HS-27A (cell line): ENCODE measurements around the gene CACNA1G.

Source experiments
- DNase-seq: peaks from one replicate; pipeline ENCODE4 v3.0.0-alpha.2; 2012; ENCODE audit warnings: low read depth, missing footprints

CACNA1G gene

DNA sequence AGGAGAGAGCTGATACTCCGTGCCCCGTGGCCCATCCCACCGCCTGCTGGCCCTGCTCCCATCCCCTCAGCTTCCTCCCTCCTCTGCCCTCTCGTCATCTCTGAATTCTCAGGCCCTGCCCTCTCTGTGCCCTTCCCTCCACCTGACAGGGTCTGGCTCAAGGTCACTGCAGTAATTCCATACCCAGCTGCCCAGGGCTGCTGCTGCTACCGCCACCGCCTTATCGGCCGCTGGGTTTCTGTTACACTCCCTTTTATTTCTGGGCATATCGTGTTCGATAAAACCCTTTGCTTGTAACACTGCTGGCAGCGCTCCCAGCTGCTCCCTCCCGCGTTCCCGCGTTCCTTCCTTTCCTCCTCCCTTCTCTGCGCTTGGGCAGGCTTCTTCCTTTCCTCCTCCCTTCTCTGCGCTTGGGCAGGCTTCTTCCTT is 26.8 kb upstream of the CACNA1G start:
- DNase-seq: no peak

DNA sequence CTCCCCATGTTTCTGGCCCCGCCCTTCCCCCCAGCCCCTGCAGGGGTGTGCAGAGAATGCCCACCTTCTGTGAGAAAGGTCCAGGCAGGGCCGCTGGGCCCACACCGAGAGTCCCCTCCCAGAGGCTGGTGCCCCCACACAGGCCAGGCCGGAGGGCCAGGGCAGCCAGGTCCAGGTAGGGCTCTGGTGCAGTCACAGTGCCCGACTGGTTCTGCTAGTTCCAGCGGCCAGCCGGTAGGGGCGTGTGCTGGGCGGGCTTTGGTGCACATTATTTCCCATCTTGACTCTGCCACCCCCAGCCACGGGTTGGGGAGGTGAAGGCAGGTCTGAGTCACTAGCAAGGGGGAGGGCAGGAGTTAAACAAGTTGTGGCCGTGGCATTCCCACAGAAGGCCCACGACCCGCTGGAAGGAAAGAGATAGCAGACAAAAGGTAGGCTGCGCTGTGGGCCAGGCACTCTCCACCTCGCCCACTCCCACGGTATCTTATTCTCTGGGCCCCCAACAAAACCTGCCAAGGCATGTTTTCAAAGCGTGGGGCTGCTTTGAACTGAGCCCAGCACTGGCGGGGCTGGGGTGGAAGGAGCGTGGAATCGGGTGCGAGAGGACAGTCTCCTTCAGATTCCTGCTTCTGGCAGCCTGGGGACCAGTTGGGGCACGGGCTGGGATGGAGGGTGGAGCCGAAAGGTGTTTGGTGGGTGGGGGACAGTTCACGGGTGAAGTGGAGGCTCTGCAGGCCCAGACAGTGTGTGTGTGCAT is 26.1 kb upstream of the CACNA1G start:
- DNase-seq: no peak

DNA sequence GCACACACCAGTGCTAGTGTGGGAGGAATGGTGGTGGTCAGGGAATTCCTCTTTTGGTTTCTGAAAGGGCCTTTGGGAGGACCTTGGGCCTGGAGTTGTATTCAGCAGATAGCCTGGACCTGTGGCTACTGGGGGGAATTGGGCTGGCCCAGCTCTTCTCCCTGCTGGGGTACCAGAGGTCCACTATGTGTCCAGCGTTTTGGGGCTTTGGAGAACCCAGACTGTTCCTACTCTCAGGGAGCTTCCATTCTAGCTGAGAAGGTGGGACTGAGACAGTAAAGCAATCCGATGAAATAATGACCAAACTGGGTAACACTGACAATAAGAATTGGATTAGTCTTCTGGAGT is 25.6 kb upstream of the CACNA1G start:
- DNase-seq: no peak

DNA sequence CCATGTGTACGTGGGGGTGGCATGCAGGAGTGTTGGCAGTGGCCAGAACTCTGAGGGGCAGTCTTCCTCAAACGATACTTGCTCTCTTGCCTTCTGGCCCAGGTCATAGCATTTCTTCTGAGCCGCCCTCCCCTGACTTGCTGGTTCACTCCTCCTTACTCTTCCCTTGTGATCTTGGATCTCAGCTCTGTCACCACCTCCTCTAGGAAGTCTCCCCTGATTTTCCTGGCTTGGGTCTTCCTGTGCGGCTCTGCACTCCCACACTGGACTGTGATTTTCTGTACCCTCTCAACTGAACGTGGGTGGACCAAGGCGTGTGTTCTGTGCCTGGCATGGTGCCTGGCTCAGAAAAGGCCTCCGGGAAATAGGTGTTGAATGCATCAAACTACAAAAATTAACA is 25.1 kb upstream of the CACNA1G start:
- no peak for DNase-seq

DNA sequence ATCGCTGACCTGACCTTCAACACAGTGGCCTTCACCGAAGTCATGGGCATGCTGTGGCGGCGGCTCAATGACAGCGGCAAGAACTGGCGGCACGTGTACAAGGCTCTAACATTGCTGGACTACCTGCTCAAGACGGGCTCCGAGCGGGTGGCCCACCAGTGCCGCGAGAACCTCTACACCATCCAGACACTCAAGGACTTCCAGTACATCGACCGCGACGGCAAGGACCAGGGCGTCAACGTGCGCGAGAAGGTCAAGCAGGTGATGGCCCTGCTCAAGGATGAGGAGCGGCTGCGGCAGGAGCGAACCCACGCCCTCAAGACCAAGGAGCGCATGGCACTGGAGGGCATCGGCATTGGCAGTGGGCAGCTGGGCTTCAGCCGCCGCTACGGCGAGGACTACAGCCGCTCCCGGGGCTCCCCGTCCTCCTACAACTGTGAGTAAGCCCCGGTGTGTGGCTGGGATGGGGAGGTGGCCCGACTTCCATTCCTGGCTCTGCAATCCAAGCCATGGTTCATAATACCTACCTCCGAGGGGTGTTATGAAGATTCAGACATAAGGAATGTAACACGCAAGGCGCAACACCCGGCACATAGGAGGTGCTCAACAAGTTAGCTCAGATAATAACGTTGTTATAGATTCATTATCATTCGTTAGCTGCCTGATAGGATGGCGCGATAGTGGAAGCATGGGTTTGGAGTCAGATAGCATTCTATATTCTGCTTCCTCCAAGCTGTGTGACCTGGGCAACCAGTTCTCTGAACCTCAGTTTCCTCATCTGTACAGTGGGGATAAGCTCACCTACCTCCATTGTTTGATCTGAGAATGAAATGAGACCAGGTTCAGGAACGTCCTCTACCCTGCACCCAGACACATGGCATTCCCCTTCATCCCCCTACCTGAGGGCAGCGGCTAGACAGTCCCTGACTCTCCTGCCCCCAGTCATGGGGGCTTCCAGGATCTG is 23.6 kb upstream of the CACNA1G start:
- no peak for DNase-seq

DNA sequence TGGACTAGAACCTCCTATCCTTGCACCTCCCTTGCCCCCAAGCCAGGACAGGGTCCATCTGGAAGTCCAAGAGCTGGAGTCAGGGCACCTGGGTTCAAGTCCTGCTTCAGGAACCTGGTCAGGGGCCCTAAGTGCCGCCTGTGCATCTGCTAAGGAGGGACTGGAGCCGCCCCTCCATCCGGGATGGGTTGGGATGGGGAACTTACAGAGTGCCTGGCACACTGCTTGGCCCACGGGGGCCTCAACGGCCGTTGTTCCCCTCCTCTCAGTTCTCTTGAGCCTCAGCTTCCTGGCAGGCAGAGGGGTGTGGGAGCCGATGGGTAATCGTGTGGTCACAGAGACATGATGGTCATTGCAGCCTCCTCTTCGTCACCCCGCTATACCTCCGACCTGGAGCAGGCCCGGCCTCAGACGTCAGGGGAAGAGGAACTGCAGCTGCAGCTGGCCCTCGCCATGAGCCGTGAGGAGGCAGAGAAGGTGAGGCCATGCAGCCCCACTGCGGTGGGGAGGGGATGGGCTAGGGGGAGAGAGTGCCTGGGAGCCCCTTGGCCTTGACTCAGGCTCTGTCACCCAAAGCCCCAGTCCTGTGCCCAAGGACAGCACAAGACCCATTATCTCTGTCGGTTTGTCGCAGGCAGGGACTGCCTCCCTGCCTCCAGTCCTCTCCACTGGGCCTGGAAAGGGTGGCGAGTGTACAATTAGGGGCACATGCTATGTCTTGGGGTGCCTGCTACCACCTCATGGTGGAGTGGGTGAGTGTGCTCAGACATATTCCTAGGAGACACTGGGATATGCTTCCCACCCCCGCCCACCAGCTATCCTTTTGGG is 22.6 kb upstream of the CACNA1G start:
- no peak for DNase-seq

DNA sequence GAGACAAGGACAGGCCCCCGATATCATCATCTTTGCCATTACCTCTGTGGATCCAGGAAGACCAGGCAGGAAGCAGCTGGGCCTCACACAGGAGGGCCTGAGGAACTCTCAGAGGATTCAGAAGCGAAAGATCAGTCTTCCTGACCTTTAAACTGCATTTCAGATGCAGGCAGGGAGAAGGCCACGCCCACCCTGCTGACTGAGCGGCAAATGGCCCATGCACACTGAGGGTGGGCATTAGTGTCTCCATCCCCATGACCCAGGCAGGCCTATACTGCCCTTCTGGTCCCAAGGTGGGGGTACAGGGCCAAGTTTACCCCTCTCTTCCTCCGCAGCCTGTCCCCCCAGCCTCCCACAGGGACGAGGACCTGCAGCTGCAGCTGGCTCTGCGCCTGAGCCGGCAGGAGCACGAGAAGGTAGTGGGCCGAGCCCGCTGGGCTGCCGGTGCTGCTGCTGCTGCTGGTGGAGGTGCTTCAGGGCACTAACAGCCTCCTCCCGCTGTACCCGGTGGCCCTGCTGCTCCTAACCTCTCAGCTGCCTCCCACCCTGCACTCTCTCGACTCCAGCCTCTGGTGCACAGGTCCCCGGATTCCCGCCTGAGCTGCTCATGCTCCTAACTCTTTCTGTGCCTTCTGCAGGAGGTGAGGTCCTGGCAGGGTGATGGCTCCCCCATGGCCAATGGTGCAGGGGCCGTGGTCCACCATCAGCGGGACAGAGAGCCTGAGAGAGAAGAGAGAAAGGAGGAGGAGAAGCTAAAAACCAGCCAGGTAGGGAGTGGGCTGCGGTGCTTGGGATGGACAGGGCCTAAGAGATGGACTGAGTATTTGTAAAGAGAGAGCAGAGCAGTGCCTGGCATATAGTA is 21.7 kb upstream of the CACNA1G start:
- DNase-seq: no peak

DNA sequence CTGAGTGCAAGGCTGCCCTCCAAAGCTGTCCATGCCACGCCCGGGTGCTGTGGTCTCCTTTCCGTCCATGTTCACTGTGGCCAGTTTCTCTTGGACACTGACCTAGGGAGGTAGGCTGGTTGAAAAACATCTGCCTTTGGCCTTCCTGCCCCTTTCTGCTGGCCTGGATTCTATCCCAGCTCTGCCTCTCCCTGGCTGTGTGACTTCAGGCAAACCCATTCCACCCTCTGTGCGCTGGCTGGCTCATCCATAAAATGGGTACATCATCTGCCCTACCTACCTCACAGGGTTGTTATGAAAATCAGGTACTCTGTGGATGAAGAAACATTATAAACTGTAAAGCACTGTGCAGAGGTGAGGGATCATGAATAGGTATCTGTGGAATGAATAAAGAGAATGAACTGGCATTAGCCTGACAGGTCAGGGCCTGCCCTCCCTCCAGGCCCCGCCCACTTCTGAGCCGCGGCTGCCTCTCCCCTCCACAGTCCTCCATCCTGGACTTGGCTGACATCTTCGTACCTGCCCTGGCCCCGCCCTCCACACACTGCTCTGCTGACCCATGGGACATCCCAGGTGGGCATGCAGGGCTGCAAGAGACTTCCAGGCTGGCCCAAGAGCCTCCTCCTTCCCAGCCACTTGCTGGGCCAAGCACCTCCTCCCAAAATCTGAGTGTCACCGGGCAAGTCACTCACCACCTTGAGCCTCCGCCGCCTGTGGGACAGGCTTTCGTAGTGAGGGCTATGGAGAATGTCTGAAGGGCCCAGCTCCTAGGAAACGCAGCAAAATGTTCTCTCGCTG is 20.6 kb upstream of the CACNA1G start:
- no peak for DNase-seq

DNA sequence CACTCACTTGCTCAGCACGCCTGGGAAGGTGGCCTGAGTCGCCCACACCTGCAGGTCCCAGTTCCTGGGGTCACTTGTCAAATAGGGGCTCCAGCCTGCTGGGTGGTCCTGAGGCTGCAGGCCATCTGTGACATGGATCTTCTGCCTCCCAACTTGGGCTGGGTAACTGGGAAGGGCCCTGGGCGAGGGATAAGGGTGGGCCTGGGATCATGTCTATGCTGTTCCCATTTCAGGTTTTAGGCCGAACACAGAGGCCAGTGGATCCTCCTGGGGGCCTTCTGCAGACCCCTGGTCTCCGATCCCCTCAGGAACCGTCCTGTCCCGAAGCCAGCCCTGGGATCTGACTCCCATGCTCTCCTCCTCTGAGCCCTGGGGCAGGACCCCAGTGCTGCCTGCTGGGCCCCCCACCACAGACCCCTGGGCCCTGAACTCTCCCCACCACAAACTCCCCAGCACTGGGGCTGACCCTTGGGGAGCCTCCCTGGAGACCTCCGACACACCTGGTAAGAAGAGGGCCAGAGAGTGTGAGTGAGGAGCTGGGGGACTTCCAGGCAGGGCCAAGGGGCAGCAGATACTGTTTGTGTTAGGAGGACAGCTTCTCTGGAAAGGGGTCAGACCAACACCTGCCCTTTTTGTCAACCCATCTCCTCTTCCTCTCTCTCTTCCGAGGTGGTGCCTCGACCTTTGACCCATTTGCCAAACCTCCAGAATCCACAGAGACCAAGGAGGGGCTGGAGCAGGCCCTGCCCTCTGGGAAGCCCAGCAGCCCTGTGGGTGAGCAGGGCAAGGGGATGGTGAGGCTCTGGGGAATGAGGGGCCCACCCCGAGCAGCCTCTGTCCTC is 19.7 kb upstream of the CACNA1G start:
- DNase-seq: no peak

DNA sequence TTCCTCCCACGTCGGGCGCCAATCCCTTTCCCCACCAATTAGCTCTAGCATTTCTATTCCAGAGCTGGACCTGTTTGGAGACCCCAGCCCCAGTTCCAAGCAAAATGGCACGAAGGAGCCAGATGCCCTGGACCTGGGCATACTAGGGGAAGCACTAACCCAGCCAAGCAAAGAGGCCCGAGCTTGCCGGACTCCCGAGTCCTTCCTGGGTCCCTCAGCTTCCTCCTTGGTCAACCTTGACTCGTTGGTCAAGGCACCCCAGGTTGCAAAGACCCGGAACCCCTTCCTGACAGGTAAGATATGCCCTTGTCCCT is 19.2 kb upstream of the CACNA1G start:
- no peak for DNase-seq

DNA sequence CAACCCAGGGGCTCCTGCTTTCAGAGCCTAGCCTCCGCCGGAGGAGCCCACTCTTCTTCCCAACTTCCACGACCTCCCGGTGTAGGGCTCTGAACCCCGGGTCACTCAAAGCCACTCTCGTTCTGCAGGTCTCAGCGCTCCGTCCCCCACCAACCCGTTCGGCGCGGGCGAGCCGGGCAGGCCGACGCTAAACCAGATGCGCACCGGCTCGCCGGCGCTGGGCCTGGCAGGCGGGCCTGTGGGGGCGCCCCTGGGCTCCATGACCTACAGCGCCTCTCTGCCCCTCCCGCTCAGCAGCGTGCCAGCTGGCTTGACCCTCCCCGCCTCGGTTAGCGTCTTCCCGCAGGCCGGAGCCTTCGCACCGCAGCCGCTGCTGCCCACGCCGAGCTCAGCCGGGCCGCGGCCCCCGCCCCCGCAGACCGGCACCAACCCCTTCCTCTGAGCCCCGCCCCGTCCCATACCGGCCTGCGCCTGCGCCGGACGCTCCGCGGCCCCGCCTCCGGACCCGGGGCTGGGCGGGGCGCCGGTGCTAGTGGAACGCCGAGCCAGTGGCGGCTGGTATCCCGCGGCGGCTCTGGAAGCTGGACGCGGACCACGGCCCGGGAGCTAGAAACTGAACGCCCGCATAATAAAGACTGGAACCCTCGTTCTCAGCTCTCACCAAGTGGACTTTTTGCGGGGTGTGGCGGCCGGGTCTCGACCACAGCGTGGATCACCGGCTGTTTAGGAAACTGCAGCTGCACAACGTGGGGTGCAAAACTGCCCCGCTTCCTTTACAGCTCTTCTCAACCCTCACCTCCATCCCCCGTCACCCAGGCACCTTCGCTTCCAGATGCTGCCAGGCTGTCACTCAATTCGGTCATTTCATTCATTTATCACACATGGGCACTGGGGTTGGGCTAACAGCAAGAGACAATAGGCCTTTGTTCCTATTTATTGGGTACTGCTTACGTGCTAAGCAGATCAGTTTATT is 18.5 kb upstream of the CACNA1G start:
- no peak for DNase-seq

DNA sequence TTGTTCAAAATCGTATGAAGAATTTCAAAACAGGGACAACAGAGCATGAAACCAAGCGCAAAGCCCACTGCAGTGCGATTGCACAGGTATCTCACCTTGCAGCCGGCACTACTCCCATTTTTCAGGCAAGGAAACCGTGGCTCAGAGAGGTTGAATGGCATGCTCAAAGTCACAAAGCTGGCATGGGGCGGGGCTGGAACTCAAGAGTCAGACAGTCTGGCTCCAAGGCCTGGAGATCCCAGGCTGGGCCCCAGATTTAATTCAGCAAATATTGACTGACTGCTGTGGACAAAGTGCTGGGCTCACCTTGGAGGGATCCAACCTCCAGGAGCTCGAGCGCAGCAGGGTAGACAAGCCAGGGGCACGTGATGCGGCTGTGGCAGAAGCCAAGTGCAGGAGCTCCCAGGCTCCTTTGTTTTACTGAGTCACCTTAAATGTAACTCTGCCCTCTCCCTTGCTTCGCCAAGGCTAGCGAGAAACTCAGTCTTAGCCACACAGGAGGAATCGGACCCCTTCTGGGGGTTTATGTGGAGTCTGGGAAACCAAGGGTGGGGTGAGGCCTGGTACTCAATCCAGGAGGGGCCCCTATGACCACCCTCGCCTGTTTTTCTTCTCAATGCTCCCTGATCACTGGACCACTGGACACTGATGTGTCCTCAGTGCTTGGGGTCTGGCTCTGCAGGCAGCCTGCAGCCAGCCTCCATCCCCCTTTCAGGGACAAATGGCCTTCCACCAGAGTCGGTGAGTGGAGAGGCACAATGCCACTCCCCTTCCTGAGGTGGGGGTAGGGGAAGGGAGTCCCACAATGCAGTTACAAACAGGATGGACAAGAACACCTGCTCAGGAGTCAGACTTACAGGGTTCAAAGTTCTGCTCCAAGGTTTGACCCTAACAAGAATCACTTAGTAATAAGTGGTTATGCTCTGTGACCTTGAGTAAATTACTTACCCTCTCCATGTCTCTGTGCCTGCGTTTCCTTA is 17.4 kb upstream of the CACNA1G start:
- DNase-seq: no peak

DNA sequence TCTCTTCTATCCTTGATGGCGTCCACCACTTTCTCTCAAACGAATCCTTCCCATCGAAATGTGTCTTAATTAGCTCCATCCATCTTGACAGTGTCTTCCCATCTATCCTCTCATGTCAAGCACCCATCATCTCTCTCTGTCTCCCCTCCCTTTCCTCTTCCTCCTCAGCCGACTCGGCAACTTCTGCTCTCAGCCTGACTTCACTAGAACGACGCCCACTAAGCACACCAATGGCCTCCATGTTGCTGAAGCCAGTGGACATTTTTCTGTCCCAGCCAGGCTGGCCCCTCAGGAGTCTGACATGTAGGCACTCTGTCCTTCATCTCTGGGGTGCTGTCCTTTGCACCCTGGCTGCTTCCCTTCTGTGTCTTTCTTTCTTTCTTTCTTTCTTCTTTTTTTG is 16.0 kb upstream of the CACNA1G start:
- DNase-seq: no peak

DNA sequence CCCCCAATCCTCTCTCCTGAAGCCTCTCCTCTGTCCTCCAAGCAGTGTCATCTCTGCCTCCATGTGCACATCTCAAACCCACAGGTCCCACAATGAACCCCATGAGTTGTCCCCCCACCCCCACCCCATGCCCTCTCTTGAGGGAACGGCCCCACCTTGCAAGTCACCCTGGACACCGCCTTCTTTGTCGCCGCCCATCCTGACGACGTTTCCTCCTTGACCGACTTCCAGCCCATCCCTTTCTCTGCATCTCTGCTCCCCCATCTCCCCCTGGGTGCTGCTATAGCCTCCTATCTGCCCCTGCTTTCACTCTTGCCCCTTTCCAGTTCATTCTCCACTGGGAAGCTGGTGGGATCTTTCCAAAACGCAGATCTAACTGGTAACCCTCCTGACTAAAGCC is 15.2 kb upstream of the CACNA1G start:
- DNase-seq: no peak

DNA sequence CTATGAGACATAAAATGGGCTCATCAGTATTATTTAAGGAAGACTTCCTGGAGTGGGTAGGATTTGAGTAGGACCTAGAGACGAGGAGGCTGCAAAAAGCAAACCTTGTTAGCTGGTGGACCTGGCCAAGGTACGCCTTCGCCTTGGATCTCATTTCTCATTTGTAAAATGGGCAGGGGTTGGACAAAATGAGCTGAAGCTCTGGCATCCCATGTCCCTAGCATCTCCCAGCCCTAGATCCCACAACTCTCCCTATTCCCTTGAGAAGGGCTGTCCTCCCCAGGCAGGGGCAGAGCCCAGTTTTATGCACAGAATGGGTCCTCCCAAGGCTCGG is 13.8 kb upstream of the CACNA1G start:
- DNase-seq: no peak

DNA sequence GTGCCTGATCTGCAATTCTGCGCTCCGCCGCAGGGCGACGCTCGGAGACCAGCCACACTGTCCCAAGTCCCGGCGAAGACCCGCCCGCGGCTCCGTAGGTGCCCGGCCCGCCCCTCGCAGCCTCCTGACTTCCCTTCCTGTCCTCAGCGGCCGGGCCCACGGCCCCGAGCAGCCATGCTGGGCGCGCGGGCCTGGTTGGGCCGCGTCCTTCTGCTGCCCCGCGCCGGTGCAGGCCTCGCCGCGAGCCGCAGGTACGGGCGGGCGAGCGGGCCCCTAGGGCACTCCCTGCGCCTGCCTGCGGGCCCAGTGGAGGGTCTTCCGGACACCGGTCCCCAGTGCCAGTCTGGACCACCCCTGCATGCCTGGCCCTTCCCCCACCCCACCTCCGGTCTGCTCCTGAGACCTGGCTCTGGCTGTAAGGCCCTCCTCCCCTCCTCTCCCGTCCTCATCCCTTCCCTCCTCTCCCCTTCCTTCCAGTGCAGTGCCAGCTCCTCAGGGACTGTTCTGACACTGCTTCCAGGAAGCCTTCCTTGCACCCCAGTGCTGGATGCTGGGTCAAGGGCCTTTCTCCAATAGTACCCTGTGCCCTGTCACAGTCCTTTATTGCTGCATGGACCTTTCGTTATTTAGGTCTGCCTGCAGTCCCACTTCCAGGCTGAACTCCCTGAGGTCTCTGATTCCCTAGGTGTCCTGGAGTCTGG is 13.3 kb upstream of the CACNA1G start, which contains the start of gene SPATA20:
TSS of gene SPATA20 (plus strand) at position 140 of the 701 bp plus-strand sequence. CDS start at position 175, 35 bp downstream.
- DNase-seq: peak; percentile 42

DNA sequence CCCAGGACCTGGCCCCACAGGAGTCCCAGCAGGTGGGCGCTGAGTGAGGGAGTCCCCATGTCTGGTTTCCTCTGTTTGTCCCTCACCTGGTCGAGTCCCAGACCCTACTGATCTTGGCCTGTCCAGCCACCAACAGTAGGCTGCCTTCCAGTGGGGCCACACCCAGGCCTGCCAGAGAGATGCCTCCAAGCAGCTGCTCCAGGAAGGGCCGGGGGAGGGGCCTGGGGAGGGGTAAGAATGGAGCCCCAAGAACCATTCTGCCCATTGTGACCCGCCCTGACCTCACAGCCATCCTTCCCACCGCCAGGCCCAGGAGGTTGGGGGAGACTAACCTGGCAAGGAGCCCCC is 12.8 kb upstream of the CACNA1G start:
- DNase-seq: no peak
